Stimulated activated CD8-positive, alpha-beta memory T cell treated with anti-CD3 and anti-CD28 coated beads, Interleukin-12 subunit alpha, Interleukin-12 subunit beta, amount 100 ng/mL, for 4 hours (primary cell): ENCODE results near the gene C2CD4D.
"Not testable (repeated sequence)": the region's sequence is repeated elsewhere in the genome, so short reads cannot be mapped to it uniquely, and the experiment has no call there.

Experiments used
- DNase-seq: peaks from one replicate; pipeline ENCODE4 v3.0.0-alpha.2; 2020; ENCODE audit warnings: low read depth

C2CD4D gene

DNA sequence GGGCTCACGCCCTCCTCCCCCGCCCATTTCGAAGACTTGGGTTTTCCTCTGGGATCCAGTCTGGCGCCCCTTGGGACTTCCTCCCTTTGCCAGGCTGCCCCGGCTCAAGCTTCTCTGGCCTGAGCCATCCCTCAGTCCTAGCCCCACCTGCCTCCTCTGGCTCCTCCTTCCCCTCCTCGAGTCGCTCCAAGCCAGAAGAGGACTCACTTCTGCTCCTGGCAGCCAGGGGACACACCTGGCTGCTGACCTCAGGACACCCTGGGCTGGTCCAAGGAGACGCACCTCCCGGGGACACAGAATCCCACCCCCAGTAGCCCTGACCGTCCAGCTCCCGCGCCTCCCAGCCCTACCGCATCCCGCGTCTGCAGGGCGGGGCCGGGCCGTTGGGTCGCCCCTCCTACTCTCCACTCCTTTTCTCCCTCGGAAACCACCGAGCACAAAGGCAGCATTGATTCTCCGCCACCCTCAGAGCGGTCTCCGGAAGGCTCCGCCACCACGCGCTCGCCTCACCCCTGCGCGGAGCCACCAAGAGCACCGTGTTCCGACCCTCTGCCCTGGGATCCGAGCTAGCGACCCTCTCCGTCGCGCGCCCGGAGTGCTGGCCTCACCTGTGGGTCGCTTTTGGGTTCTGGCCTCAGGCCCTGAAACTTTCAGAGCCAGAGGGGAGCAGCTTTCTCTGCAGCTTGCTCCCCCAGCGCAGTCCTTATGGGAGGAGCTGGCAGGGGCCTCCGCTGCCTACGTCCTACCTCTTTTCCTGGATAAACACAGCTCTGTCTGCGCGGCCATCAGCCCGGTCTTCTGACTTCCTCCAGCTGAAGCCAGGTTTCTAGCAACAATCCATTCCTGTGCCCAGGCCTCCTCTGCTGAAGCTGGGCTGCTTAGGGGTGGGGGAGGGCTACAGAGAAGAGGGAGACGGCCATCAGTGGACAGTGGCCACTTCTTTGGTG is at the start of gene C2CD4D:
TSS of gene C2CD4D (minus strand) at position 364 of the 947 bp plus-strand sequence. CDS start 831 bp downstream, outside the sequence.
- DNase-seq, result peak; percentile 45

DNA sequence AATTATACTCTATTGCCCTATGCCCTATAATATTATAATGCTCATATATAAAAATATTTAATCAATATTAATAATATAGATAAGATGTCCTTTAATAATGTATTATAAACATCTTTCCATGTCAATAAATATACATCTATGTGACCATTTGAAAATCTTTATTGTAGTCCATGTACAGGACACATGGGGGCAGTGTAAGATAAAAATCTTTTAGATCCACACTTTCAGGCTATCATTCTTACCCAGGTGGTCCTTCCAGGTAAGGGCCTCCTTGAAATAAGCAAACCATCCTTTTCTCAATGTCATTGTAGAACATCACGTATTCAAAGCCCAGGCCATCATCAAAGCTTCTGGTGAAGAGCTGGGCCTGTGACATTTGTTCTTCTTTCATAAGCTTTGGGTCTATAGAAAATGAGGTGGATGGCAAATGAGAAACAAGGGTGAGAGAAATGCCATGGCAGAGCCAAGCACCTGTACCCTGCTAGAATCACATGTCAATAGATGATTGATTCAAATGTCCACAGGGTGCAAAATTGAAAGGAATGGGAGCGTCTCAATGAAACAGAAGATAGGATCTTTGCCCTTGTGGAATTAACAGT is 49.5 kb upstream of the C2CD4D start:
- no peak for DNase-seq

DNA sequence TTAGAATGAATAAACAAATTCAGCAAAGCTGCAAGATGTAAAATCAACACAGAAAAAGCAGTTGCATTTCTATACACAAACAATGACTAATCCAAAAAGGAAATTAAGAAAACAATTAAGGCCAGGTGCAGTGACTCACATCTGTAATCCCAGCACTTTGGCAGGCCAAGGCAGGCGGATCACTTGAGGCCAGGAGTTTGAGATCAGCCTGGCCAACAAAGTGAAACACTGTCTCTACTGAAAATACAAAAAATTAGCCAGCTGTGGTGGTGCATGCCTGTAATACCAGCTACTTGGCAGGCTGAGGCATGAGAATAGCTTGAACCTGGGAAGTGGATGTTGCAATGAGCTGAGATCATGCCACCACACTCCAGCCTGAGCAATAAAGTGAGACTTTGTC is 47.4 kb upstream of the C2CD4D start:
- no peak for DNase-seq

DNA sequence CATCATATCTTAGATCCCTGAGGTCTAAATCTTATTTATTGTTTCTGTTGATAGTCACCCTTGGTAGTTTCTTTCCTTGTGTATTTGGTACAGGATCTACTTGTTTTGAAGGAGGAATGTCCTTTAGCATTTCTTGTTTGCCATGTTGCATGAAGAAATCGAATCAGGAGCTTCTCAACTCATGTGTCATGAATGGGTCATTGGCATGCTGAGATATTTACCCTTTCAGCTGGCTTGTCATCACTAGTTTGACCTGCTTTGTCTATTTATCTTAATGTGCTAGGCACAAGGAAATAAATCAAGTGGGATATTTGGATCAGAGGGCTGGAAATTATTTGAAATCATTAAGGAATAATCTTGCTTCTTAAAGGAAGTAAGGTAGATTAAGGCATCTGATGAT is 45.9 kb upstream of the C2CD4D start:
- no peak for DNase-seq

DNA sequence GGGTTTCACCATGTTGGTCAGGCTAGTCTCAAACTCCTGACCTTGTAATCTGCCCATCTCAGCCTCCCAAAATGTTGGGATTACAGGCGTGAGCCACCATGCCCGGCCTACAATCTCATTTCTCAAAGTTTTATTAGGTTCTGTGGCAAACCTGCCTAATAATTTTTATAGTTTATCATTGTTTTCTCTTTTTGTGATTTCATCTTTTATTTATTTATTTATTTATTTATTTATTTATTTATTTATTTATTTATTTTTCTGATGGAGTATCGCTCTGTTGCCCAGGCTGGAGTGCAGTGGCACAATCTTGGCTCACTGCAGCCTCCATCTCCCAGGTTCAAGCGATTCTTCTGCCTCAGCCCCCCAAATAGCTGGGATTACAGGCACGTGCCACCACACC is 45.3 kb upstream of the C2CD4D start:
- DNase-seq, result not testable (repeated sequence)

DNA sequence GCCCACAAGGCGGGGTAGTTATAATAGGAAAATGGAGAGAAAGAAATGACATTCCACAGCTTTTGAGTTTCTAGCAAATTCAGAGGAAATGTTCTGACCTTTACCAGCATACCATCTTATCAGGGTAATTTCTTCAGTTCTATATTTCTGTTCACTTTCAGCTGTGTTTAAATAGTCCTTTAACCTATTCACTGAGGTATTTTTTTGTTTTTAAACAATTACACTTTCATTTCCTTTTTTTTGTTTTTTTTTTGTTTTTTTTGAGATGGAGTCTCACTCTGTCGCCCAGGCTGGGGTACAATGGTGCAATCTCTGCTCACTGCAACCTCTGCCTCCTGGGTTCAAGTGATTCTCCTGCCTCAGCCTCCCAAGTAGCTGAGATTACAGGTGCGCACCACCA is 44.8 kb upstream of the C2CD4D start:
- not testable (repeated sequence) for DNase-seq

DNA sequence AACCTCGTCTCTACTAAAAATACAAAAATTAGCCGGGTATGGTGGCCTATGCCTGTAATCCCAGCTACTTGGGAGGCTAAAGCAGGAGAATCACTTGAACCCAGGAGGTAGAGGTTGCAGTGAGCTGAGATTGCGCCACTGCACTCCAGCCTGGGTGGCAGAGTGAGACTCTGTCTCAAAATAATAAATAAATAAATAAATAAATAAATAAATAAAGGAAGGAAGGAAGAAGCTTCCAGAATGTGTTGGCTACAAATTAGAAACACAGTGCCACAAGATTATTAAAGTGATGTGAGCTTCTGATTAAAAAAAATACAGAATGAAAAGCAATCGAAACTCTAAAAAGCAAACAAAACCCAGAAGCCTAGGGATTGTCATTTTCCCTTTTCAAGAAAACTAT is 44.3 kb upstream of the C2CD4D start:
- not testable (repeated sequence) for DNase-seq

DNA sequence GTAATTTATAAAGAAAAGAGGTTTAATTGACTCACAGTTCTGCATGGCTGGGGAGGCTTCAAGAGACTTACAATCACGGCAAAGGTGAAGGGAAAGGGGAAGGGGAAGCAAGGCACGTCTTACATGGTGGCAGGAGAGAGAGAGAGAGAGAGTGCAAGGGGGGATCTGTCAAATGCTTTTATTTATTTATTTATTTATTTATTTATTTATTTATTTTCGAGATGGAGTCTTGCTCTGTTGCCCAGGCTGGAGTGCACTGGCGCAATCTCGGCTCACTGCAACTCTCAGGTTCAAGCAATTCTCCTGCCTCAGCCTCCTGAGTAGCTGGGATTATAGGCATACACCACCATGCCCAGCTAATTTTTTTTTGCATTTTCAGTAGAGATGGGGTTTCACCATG is 43.3 kb upstream of the C2CD4D start:
- DNase-seq, result not testable (repeated sequence)

DNA sequence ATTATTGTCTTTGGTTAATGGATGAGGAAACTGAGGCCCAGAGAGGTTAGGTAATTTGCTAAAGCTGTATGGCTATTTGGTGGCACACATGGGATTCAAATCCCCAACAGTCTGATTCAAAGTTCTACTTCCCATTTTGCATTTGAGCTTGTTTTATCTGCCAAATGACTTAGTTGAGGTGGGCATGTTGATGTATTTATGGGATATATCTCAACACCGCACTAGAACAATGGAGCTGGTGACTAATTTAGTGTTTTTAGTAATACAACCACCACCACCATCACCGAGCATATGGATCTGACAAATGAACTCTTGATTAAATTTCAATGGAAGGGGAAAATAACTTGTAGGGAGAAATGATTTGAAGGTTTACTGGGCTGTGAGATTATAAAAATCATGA is 42.8 kb upstream of the C2CD4D start:
- DNase-seq, result no peak

DNA sequence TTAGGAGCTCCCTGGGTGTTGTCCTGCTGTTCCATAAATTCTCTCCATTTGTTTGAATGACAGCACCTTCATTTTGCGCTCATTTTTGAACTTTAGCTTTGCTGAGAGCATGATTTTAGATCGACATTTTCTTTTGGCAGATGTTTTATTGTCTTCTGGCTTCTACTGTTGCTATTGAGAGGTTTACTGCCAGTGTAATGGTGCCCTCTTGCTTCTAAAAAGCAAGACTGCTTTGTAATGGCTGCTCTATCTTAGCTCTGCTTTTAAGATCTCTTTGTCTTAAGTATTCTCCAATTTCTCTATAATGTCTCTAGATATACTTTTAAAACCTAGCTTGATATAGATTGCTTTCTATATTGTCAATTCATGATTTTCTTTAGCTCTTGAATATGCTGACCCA is 41.9 kb upstream of the C2CD4D start:
- no peak for DNase-seq

DNA sequence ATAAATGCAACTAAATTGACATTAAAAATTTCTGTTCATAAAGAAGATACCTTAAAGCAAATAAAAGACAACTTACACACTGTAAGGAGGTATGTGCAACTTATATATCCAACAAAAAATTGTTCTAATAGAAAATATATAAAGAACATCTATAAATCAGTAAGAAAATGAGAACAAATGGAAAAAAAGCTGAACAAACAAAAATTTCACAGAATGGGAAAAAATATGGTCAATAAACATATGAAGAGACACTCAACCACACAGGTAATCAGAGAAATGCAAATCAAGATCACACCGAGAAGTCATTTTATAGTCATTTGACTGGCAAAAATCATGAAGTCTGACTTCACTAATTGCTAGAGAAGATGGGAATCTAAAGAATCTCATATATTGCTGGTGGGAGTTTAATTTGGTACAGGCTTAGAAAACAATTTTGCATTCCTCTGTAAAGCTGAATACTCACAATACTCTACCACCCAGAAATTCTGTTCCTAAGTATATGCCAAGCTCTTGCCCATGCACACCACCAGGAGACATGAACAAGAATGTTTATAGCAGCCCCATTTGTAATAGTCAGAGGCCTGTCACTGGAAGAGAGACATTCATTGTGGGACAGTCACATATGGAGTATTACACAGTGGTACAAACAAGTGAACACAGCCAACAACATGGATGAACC is 35.9 kb upstream of the C2CD4D start:
- DNase-seq, result no peak

DNA sequence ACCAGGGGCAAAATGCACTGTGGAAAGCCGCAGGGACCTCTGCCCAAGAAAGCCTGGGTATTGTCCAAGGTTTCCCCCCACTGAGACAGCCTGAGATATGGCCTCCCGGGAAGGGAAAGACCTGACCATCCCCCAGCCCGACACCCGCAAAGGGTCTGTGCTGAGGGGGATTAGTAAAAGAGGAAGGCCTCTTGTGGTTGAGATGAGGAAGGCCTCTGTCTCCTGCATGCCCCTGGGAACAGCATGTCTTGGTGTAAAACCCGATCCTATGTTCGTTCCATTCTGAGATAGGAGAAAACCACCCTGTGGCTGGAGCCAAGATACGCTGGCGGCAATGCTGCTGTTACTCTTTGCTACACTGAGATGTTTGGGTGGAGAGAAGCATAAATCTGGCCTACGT is 33.2 kb upstream of the C2CD4D start:
- not testable (repeated sequence) for DNase-seq

DNA sequence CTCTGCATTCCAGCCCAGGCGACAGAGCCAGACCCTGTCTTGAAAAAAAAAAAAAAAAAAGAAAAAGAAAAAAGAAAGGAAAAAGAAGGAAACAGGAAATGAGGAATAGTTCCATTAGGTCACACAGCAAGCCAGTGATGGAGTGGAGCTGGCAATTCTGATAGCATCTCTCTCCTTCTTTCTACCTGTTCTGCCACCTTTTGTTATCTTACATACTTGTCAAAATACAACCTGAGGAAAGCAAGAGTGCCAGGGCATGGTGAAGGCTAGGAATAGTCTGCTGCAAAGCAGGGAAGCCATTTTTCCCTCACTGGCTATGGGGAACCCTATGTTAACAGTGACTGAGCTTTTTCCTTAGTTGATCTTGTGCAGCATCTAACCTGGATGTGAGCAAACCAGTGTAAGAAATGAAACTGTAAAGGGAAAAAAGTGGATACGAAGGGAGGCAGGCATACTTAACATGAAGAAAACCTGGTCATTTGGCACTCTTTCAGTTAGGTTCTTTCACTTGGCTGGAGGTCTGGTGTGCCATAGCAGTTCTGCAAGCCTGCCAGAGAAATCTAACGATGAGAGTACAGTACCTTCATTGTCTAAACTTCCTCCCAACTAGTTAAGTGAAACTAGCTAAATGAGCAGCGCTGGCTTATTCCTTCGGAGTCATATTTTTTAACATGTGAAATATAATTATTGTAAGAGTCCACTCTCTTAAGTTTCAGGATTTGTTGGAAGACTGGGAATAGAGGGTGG is 31.8 kb upstream of the C2CD4D start:
- DNase-seq, result no peak

DNA sequence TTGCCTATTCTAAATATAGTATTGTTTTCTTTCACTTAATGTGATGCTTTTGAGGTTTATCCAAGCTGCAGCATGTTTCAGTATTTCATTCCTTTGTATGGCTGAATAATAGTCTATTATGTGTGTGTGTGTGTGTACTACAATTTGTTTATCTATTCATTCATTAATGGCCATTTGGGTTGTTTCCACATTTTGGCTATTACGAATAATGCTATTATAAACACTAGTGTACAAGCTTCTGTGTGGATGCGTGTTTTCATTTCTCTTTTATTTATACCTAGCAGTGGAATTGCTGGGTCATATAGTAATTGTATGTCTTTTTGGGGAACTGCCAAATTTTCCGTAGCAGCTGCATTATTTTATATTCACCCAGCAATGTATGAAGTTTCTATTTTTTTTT is 28.9 kb upstream of the C2CD4D start:
- DNase-seq, result no peak

DNA sequence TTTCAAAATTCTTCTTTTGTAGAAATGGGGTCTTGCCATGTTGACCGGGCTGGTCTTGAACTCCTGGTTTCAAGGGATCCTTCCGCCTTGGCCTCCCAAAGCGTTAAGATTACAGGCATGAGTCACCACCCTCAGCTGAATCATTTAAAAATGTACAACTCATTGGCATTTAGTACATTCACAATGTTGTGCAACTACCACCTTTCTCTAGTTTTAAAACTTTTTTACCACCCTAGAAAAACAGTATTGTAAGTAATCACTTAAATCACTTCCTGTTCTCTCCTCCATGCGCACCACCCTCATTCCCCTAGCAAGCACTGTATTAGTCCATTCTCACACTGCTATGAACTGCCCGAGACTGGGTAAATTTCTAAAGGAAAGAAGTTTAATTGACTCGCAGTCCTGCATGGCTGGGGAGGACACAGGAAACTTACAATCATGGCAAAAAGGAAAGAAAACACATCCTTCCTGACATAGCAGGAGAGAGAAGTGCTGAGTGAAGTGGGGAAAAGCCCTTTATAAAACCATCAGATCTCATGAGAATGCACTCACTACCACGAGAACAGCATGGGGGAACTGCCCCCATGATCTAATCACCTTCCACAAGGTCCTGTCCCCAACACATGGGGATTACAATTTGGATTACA is 28.3 kb upstream of the C2CD4D start:
- no peak for DNase-seq

DNA sequence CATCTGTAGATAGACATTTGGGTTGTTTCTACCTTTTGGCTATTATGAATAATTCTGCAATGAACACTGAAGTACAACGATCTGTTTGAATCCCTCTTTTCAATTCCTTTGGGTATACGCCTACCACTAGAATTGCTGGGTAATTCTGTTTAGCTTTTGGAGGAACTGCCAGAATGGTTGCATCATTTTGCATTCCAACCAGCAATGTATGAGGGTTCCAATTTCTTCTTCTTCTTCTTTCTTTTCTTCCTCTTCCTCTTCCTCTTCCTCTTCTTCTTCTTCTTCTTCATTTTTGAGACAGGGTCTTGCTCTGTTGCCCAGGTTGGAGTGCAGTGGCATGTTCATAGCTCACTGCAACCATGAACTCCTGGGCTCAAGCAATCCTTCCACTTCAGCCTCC is 27.7 kb upstream of the C2CD4D start:
- DNase-seq, result no peak

DNA sequence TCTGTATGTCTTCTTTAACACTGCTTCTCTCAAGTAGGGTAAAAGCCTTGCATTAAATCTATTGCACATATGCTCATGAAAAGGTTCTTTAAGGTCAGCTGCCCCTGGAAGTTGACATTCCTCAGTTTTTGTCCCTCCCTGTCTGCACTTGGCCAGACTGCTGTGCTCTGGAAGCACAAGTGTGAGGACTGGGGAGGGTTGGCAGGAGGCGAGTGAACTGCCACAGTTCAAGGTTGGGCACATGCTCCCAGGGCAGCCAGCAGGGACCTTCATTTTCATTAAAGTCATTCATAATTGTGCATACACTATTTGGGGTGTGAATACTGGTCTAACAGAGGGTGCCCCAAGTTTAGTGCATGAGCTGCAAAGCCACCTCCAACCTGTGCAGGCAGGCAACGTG is 24.8 kb upstream of the C2CD4D start:
- no peak for DNase-seq

DNA sequence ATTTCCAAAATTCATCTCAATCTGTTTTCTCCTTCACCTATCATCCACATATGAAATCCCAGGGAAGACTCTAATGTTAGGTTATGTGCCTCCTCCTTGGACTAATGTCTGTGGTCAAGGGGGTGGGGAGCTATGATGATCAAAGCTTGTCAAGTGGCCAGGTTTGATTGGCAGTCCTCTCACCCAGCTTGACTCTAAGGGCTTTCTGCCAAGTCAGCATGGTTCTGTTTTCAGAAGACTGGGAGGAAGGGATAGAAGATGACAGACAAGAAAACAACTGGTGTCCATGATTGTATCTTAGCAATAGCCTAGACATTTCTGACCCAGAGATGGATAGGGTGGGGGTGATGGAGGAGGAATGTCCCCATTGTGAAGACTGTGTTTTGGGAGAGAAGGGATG is 23.0 kb upstream of the C2CD4D start:
- DNase-seq, result no peak

DNA sequence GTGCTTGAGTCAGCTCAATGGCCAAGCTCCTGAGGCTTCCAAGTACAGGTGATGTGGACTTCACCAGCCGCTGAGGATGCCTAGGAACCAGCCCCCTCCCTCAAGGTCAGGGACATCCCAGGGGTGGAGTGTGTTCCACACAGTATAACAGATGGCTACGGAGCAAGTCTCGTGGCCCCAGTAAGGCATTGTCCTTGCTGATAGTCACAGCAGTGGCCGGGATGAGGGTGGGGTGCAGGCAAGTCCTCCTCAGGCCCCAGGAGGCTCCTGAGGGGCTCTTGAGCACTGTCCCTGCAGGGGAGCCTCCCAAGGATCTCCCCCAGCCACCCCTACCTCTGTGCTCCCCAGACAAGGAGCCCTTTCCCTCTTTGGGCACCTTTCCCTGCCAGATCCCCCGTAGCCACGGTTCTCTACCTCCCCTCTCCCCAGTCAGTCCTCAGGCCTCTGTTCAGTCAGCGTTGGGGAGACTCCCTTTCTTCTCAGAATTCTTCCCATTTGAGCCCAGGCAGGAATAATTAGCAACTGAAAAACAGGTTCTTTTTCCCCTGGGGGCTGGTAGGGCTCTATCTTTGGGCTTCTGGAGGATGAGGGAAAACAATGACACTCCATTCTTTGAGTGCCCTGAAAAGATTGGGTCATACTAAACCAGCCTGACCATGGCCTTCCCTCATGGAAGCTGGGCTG is 21.0 kb upstream of the C2CD4D start:
- DNase-seq, result no peak

DNA sequence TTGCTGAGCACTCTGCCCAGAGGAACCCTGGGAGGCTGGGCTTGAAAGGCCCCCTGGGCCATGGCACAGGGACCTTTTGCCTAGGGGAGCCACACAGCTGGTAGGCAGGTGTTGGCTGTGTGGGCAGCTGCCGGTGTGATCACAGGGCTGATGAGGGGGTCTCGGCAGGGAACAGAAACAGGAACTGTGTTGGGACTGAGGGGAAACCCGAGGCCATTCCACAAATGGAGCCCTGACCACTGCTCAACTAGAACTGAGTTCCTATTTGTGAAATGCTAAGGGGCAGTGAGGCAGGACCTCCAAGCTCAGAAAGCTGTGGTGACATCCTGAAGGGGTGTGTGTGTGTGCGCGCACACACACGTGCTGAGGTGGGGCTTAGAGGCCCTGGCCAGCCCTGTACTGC is 20.3 kb upstream of the C2CD4D start:
- DNase-seq, result no peak
